ENCODE results near the gene GHRL.
"Not testable (repeated sequence)": the region's sequence is repeated elsewhere in the genome, so short reads cannot be mapped to it uniquely, and the experiment has no call there.

Gene GHRL

DNA sequence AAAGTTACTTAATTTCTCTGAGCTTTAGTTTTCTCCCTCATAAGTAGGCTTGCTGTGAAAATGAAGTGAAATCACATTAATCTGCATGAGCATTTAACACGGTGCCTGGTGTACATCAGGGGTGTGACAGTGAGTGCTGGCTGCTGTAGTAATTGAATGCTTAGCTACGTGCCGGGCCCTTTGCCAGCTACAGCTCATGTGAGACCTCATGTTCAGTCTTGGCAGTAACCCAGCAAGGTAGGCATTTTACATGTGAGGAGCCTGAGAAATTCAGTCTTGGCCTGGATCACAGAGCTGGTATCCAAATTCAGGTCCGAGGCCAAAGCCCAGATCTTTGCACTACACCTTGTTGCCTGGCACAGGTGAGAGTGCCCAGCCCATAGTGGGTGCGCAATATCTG is 9.1 kb downstream of the GHRL start:
- Mint-ChIP-seq H3K36me3 (ENCODE audit: low read depth) (peaks cover 92% of the 10 kb centered on the region), H3K4me1 (ENCODE audit: low read depth) (peaks cover 42% of the 10 kb centered on the region), H3K27me3 (no peaks in the 10 kb centered on the region), H3K27ac (no peak overlapping the region), H3K4me3 (no peak overlapping the region), H3K9me3 (no peaks in the 10 kb centered on the region)
- intact Hi-C loops (cut with micrococcal nuclease): no loop called here

- intact Hi-C loops (cut with micrococcal nuclease): no loop called here
These were observed 10.8 kb downstream of the GHRL start for GRCh38 chr3:10281951-10282350.

DNA sequence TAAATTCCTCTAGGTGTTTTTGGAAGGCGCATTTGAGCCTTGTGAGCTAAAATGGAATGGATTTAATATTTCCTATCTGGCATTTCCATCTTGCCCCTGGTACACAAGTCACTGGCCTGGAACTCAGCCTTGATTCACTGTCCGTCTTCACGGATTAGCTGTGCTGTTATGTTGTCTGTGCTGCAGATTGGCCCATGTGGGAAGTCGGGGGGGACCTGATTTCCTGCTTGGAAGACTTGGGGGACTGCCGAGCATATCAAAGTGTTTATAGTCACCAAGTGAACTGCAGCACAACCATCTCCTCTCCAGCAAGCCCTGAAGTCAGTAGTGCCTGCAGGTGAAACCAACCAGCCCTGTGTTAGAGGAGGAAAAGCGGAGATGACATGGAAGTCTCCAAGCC is 12.2 kb downstream of the GHRL start:
- H3K27me3 Mint-ChIP-seq: no peaks in the 10 kb centered on the region
- H3K36me3 Mint-ChIP-seq (ENCODE audit: low read depth): peaks cover 95% of the 10 kb centered on the region
- intact Hi-C loops (cut with micrococcal nuclease): no loop called here
- H3K27ac Mint-ChIP-seq: no peak overlapping the region
- H3K9me3 Mint-ChIP-seq: no peaks in the 10 kb centered on the region
- H3K4me1 Mint-ChIP-seq (ENCODE audit: low read depth): peaks cover 40% of the 10 kb centered on the region
- H3K4me3 Mint-ChIP-seq: no peak overlapping the region

More at GRCh38 chr3:10281951-10282350, 10.8 kb downstream of the GHRL start:
- Mint-ChIP-seq H3K27me3 (no peaks in the 10 kb centered on the region), H3K4me1 (ENCODE audit: low read depth) (peaks cover 43% of the 10 kb centered on the region), H3K27ac (no peak overlapping the region), H3K9me3 (no peaks in the 10 kb centered on the region), H3K36me3 (ENCODE audit: low read depth) (peaks cover 92% of the 10 kb centered on the region), H3K4me3 (no peak overlapping the region)

GRCh38 chr3:10280177-10280529 is 12.6 kb downstream of the GHRL start:
- H3K36me3 Mint-ChIP-seq (ENCODE audit: low read depth): peaks cover 95% of the 10 kb centered on the region
- no peak overlapping the region for H3K4me3 Mint-ChIP-seq
- peaks cover 36% of the 10 kb centered on the region for H3K4me1 Mint-ChIP-seq (ENCODE audit: low read depth)
- no peak overlapping the region for H3K27ac Mint-ChIP-seq
- intact Hi-C loops (cut with micrococcal nuclease): no loop called here
- no peaks in the 10 kb centered on the region for H3K27me3 Mint-ChIP-seq
- no peaks in the 10 kb centered on the region for H3K9me3 Mint-ChIP-seq

GRCh38 chr3:10279384-10280176 is 13.2 kb downstream of the GHRL start:
- peaks cover 91% of the 10 kb centered on the region for H3K36me3 Mint-ChIP-seq (ENCODE audit: low read depth)
- no peaks in the 10 kb centered on the region for H3K9me3 Mint-ChIP-seq
- H3K27ac Mint-ChIP-seq: no peak overlapping the region
- no peaks in the 10 kb centered on the region for H3K27me3 Mint-ChIP-seq
- intact Hi-C loops (cut with micrococcal nuclease): no loop called here
- no peak overlapping the region for H3K4me3 Mint-ChIP-seq
- H3K4me1 Mint-ChIP-seq (ENCODE audit: low read depth): peaks cover 30% of the 10 kb centered on the region

GRCh38 chr3:10278501-10278900 is 14.2 kb downstream of the GHRL start:
- intact Hi-C loops (cut with micrococcal nuclease): no loop called here
- H3K4me3 Mint-ChIP-seq: no peak overlapping the region
- no peaks in the 10 kb centered on the region for H3K9me3 Mint-ChIP-seq
- H3K27ac Mint-ChIP-seq: no peak overlapping the region
- no peaks in the 10 kb centered on the region for H3K27me3 Mint-ChIP-seq
- H3K4me1 Mint-ChIP-seq (ENCODE audit: low read depth): peaks cover 33% of the 10 kb centered on the region
- H3K36me3 Mint-ChIP-seq (ENCODE audit: low read depth): peaks cover 84% of the 10 kb centered on the region

DNA sequence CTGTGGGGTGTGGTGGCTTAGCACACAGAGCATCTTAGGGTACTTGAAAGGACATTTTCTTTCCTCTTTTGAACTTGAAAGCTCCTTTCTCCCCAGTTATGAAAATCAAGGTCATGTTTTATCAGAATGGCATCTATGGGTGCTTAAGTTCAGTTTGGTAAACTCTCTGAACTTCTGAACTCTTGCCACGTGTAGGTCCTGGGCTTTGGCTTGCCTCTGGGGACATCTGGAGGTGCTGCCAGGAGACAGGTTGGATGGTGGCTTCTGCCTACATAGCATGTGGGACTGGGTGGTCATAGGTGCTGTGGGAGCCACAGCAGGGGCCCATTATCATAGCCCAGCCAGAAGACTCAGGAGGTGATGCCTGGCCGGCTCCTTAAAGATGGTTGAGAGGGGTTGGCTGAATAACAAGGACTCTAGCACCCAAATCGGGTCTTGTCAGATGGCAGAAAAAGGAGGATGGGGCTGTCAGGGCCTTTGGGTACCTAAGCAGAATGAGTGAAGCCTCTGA is 15.6 kb downstream of the GHRL start:
- no peak overlapping the region for H3K4me3 Mint-ChIP-seq
- intact Hi-C loops (cut with micrococcal nuclease): no loop called here
- H3K9me3 Mint-ChIP-seq: no peaks in the 10 kb centered on the region
- peaks cover 45% of the 10 kb centered on the region for H3K4me1 Mint-ChIP-seq (ENCODE audit: low read depth)
- no peak overlapping the region for H3K27ac Mint-ChIP-seq
- no peaks in the 10 kb centered on the region for H3K27me3 Mint-ChIP-seq
- peaks cover 87% of the 10 kb centered on the region for H3K36me3 Mint-ChIP-seq (ENCODE audit: low read depth)

GRCh38 chr3:10274601-10275000 is 18.1 kb downstream of the GHRL start:
- Mint-ChIP-seq H3K27ac (no peak overlapping the region), H3K4me3 (no peak overlapping the region), H3K9me3 (no peaks in the 10 kb centered on the region), H3K27me3 (no peaks in the 10 kb centered on the region), H3K36me3 (ENCODE audit: low read depth) (peaks cover 87% of the 10 kb centered on the region), H3K4me1 (ENCODE audit: low read depth) (peaks cover 37% of the 10 kb centered on the region)
- intact Hi-C loops (cut with micrococcal nuclease): no loop called here

GRCh38 chr3:10273702-10274305 is 18.9 kb downstream of the GHRL start:
- H3K9me3 Mint-ChIP-seq: no peaks in the 10 kb centered on the region
- peaks cover 87% of the 10 kb centered on the region for H3K36me3 Mint-ChIP-seq (ENCODE audit: low read depth)
- no peak overlapping the region for H3K27ac Mint-ChIP-seq
- peaks cover 29% of the 10 kb centered on the region for H3K4me1 Mint-ChIP-seq (ENCODE audit: low read depth)
- no peaks in the 10 kb centered on the region for H3K27me3 Mint-ChIP-seq
- intact Hi-C loops (cut with micrococcal nuclease): no loop called here
- no peak overlapping the region for H3K4me3 Mint-ChIP-seq

DNA sequence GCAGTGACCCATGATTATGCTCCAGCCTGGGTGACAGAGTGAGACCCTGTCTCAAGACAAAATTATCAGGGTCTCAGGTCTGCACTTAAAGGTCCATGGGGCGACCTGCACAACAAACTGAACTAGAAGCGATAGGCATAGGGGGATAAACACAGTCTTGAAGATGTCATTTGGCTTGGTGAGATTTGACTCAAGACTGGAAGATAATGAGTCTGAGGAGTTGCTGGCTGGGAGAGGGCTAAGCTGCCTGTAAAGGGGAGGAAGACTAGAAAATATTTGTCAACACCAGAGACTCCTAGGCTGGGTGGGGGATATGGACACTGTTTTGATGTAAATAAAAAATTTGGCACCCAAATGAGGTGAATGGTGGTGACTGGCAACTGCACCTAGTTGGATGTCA is 19.8 kb downstream of the GHRL start:
- Mint-ChIP-seq H3K36me3 (ENCODE audit: low read depth) (peaks cover 85% of the 10 kb centered on the region), H3K27me3 (no peaks in the 10 kb centered on the region), H3K4me1 (ENCODE audit: low read depth) (peaks cover 22% of the 10 kb centered on the region), H3K9me3 (no peaks in the 10 kb centered on the region), H3K27ac (peak overlapping the region; percentile 17), H3K4me3 (no peak overlapping the region)
- intact Hi-C loops (cut with micrococcal nuclease): no loop called here

- H3K9me3 Mint-ChIP-seq; intact Hi-C loops (cut with micrococcal nuclease); H3K27ac Mint-ChIP-seq; H3K4me3 Mint-ChIP-seq; H3K27me3 Mint-ChIP-seq: not testable (repeated sequence)
- peaks cover 23% of the 10 kb centered on the region for H3K4me1 Mint-ChIP-seq (ENCODE audit: low read depth)
- peaks cover 84% of the 10 kb centered on the region for H3K36me3 Mint-ChIP-seq (ENCODE audit: low read depth)
These were observed 20.3 kb downstream of the GHRL start for GRCh38 chr3:10272476-10272875.

DNA sequence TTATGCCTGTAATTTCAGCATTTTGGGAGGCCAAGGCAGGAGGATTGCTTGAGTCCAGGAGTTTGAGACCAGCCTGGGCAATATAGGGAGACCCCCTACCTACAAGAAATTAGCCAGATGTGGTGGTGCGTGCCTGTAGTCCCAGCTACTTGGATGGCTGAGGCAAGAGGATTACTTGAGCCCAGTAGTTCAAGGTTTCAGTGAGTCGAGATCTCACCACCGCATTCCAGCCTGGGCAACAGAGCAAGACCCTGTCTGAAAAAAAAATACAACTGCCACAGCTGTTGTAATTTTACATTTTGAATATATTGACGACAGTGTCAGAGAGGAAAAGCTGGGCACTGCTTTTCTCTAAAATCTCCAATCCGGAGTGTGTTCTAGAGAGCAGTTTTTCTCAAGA is 23.3 kb downstream of the GHRL start:
- Mint-ChIP-seq H3K4me3 (no peak overlapping the region), H3K27me3 (no peaks in the 10 kb centered on the region), H3K27ac (no peak overlapping the region), H3K36me3 (ENCODE audit: low read depth) (peaks cover 89% of the 10 kb centered on the region), H3K4me1 (ENCODE audit: low read depth) (peaks cover 29% of the 10 kb centered on the region), H3K9me3 (no peaks in the 10 kb centered on the region)
- intact Hi-C loops (cut with micrococcal nuclease): no loop called here

GRCh38 chr3:10268930-10269329 is 23.8 kb downstream of the GHRL start:
- peaks cover 94% of the 10 kb centered on the region for H3K36me3 Mint-ChIP-seq (ENCODE audit: low read depth)
- no peak overlapping the region for H3K27ac Mint-ChIP-seq
- no peaks in the 10 kb centered on the region for H3K9me3 Mint-ChIP-seq
- H3K4me3 Mint-ChIP-seq: no peak overlapping the region
- intact Hi-C loops (cut with micrococcal nuclease): no loop called here
- peaks cover 29% of the 10 kb centered on the region for H3K4me1 Mint-ChIP-seq (ENCODE audit: low read depth)
- H3K27me3 Mint-ChIP-seq: no peaks in the 10 kb centered on the region

DNA sequence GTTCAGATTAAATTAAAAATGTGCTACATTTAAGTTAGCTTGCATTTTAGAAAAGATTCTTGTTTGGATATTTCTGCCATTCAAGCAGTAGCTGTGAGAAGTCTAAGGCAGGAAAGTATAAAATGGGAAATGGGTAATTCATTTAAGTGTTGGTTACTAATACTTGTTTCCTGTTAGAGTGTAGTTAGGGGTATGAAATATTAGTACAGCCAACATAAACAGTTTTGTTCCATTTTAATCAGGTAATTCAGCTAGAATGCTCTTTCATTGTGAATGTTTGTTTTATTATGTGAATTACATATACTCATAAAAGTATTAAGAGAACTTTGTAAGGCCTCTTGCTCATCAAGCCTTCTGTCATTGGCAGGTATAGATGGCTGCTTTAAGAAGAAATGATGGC is 24.6 kb downstream of the GHRL start:
- Mint-ChIP-seq H3K27ac (no peak overlapping the region), H3K4me3 (no peak overlapping the region), H3K9me3 (no peaks in the 10 kb centered on the region)

More for the DNA sequence above, 24.6 kb downstream of the GHRL start:
- Mint-ChIP-seq H3K36me3 (ENCODE audit: low read depth) (peaks cover 97% of the 10 kb centered on the region), H3K27me3 (no peaks in the 10 kb centered on the region), H3K4me1 (ENCODE audit: low read depth) (peaks cover 29% of the 10 kb centered on the region)
- intact Hi-C loops (cut with micrococcal nuclease): no loop called here
